Measurements from ENCODE around the gene MIGA2. TPM values are rescaled to one million over a fixed set of nuclear protein-coding genes. Genes with fewer than 3 reads are reported as not detected.

Gene MIGA2
- total RNA-seq, 1 donor from 2014 or later, result 23.8 TPM

DNA sequence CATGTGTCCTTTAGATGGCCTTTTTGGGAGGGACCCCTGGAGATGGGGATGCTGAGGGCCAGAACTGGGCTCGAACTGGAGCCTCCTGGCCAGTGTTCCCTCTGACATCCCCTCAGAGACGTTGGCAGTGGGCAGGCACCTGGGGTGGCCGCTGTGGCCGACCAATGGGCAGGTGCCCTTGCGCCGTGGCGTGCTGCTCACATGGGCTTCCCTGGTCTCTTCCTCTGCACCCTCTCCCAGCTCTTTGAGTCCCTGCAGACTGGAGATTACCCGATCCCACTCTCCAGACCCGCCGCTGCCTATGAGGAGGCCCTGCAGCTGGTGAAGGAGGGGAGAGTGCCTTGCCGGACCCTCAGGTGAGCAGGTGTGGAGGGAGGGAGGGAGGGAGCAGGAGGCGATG lies 24.6 kb downstream of the MIGA2 start:
- Histone ChIP-seq H3K9me3 (ENCODE audit: insufficient read depth, low read depth, low read length) (no peaks in the 10 kb centered on the region), H4K20me1 (ENCODE audit: insufficient read depth, low read length) (no peaks in the 10 kb centered on the region), H3K79me2 (ENCODE audit: insufficient read depth, low read length) (no peaks in the 10 kb centered on the region), H3K27me3 (ENCODE audit: insufficient read depth, low read length) (no peaks in the 10 kb centered on the region), H3K4me3 (ENCODE audit: insufficient read depth, low read depth, low read length) (no peak overlapping the region), H2AFZ (ENCODE audit: low read depth, low read length) (no peak overlapping the region), H3K27ac (ENCODE audit: low read depth, low read length) (no peak overlapping the region), H3K4me1 (ENCODE audit: insufficient read depth, low read length) (peaks cover 12% of the 10 kb centered on the region), H3K9ac (ENCODE audit: low read length) (no peak overlapping the region), H3K36me3 (ENCODE audit: insufficient read depth, low read length) (peaks cover 5% of the 10 kb centered on the region), H3K4me2 (ENCODE audit: low read length) (no peak overlapping the region)
- Mint-ChIP-seq H3K36me3 (ENCODE audit: low read depth, unreplicated experiment) (peaks cover 18% of the 10 kb centered on the region), H3K27me3 (ENCODE audit: low read depth, unreplicated experiment) (no peaks in the 10 kb centered on the region), H3K4me3 (ENCODE audit: unreplicated experiment) (no peak overlapping the region), H3K27ac (ENCODE audit: unreplicated experiment) (no peak overlapping the region), H3K9me3 (ENCODE audit: unreplicated experiment) (no peaks in the 10 kb centered on the region), H3K4me1 (ENCODE audit: low read depth, unreplicated experiment) (no peaks in the 10 kb centered on the region)
- FAIRE-seq (no peak), DNase-seq (ENCODE audit: low read depth) (no peak)
- TF ChIP-seq, protein P1, sequence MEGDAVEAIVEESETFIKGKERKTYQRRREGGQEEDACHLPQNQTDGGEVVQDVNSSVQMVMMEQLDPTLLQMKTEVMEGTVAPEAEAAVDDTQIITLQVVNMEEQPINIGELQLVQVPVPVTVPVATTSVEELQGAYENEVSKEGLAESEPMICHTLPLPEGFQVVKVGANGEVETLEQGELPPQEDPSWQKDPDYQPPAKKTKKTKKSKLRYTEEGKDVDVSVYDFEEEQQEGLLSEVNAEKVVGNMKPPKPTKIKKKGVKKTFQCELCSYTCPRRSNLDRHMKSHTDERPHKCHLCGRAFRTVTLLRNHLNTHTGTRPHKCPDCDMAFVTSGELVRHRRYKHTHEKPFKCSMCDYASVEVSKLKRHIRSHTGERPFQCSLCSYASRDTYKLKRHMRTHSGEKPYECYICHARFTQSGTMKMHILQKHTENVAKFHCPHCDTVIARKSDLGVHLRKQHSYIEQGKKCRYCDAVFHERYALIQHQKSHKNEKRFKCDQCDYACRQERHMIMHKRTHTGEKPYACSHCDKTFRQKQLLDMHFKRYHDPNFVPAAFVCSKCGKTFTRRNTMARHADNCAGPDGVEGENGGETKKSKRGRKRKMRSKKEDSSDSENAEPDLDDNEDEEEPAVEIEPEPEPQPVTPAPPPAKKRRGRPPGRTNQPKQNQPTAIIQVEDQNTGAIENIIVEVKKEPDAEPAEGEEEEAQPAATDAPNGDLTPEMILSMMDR (IDR thresholded peaks at IDR 0.05; ENCODE audit: insufficient read depth, low read depth, low read length), result no peak

DNA sequence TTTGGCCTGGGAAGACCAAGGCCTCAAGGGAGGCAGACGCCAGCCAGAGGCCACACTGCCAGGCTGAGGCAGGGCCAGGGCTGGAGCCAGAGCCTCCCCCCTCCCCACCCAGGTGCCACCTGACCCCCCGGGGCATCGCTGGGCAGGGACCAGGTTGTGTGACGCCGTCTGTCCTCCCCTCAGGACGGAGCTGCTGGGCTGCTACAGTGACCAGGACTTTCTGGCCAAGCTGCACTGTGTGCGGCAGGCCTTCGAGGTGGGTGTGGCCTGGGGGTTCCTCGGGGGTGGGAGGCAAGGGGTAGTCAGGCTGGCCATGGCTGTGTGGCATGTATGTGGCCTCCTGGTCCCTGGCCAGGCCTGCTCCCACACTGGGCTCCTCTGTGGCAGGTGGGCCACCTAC lies 26.6 kb downstream of the MIGA2 start:
- peaks cover 22% of the 10 kb centered on the region for H3K36me3 Mint-ChIP-seq (ENCODE audit: low read depth, unreplicated experiment)

DNA sequence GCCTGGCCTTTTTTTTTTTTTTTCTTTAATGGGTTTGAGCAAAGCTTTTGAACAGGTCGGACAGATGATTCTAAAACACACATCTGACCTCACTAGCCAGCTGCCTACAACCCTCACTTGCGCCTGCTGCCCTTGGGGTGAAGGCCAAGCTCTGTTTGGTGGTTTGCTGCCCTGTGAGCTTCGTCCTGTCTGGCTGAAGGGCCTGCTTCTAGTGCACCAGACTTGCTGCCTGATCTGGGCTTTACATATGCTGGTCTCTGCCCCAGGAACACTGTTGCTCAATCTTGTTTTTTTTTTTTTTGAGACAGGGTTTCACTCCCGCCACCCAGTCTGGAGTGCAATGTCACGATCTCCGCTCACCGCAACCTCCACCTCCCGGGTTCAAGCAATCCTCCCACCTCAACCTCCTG lies 28.1 kb downstream of the MIGA2 start:
- Histone ChIP-seq H3K36me3 (ENCODE audit: insufficient read depth, low read length) (peaks cover 5% of the 10 kb centered on the region), H3K4me3 (ENCODE audit: insufficient read depth, low read depth, low read length) (no peak overlapping the region), H3K4me1 (ENCODE audit: insufficient read depth, low read length) (peaks cover 4% of the 10 kb centered on the region), H3K9me3 (ENCODE audit: insufficient read depth, low read depth, low read length) (no peaks in the 10 kb centered on the region), H3K27me3 (ENCODE audit: insufficient read depth, low read length) (no peaks in the 10 kb centered on the region), H3K79me2 (ENCODE audit: insufficient read depth, low read length) (no peaks in the 10 kb centered on the region), H3K4me2 (ENCODE audit: low read length) (no peak overlapping the region), H3K9ac (ENCODE audit: low read length) (no peak overlapping the region), H3K27ac (ENCODE audit: low read depth, low read length) (no peak overlapping the region), H4K20me1 (ENCODE audit: insufficient read depth, low read length) (no peaks in the 10 kb centered on the region), H2AFZ (ENCODE audit: low read depth, low read length) (no peak overlapping the region)
- no peak overlapping the region for H3K27ac Mint-ChIP-seq (ENCODE audit: unreplicated experiment)
- FAIRE-seq (no peak), DNase-seq (ENCODE audit: low read depth) (no peak)
- peaks cover 19% of the 10 kb centered on the region for H3K36me3 Mint-ChIP-seq (ENCODE audit: low read depth, unreplicated experiment)
- no peak overlapping the region for H3K4me3 Mint-ChIP-seq (ENCODE audit: unreplicated experiment)
- TF ChIP-seq, protein P1 (IDR thresholded peaks at IDR 0.05; ENCODE audit: insufficient read depth, low read depth, low read length), result no peak
- TF ChIP-seq EZH2 (IDR thresholded peaks at IDR 0.05; ENCODE audit: insufficient read depth, low read length), result no peak
- no peaks in the 10 kb centered on the region for H3K27me3 Mint-ChIP-seq (ENCODE audit: low read depth, unreplicated experiment)
- no peaks in the 10 kb centered on the region for H3K4me1 Mint-ChIP-seq (ENCODE audit: low read depth, unreplicated experiment)
- H3K9me3 Mint-ChIP-seq (ENCODE audit: unreplicated experiment), result no peaks in the 10 kb centered on the region

More for the DNA sequence above, 26.6 kb downstream of the MIGA2 start:
- H3K4me3 ChIP-seq (ENCODE audit: insufficient read depth, low read depth, low read length), result no peak overlapping the region
- Mint-ChIP-seq H3K27me3 (ENCODE audit: low read depth, unreplicated experiment) (no peaks in the 10 kb centered on the region), H3K4me3 (ENCODE audit: unreplicated experiment) (no peak overlapping the region), H3K9me3 (ENCODE audit: unreplicated experiment) (no peaks in the 10 kb centered on the region), H3K4me1 (ENCODE audit: low read depth, unreplicated experiment) (no peaks in the 10 kb centered on the region), H3K27ac (ENCODE audit: unreplicated experiment) (no peak overlapping the region)
- peaks cover 5% of the 10 kb centered on the region for H3K36me3 ChIP-seq (ENCODE audit: insufficient read depth, low read length)
- H3K79me2 ChIP-seq (ENCODE audit: insufficient read depth, low read length), result no peaks in the 10 kb centered on the region
- FAIRE-seq, result no peak
- DNase-seq (ENCODE audit: low read depth), result no peak
- no peaks in the 10 kb centered on the region for H3K27me3 ChIP-seq (ENCODE audit: insufficient read depth, low read length)
- no peak overlapping the region for H3K27ac ChIP-seq (ENCODE audit: low read depth, low read length)
- TF ChIP-seq, protein P1 (IDR thresholded peaks at IDR 0.05; ENCODE audit: insufficient read depth, low read depth, low read length), result no peak
- no peak for TF ChIP-seq EZH2 (IDR thresholded peaks at IDR 0.05; ENCODE audit: insufficient read depth, low read length)
- H3K4me2 ChIP-seq (ENCODE audit: low read length), result no peak overlapping the region
- no peaks in the 10 kb centered on the region for H3K9me3 ChIP-seq (ENCODE audit: insufficient read depth, low read depth, low read length)
- no peak overlapping the region for H3K9ac ChIP-seq (ENCODE audit: low read length)
- peaks cover 12% of the 10 kb centered on the region for H3K4me1 ChIP-seq (ENCODE audit: insufficient read depth, low read length)
- H4K20me1 ChIP-seq (ENCODE audit: insufficient read depth, low read length), result no peaks in the 10 kb centered on the region
- H2AFZ ChIP-seq (ENCODE audit: low read depth, low read length), result no peak overlapping the region

Measured in astrocyte (in vitro differentiated cells and primary cell).